Activated T-cell treated with anti-CD3 and anti-CD28 coated beads, Interleukin-2, amount 50 U/mL, for 48 hours (primary cell): Measurements from ENCODE around the gene INPP5J.

ENCODE experiments used
- DNase-seq, 2 experiments: peaks; one replicate each; pipeline ENCODE4 v3.0.0-alpha.2; 2020

INPP5J gene

GRCh38 chr22:31127181-31127772, 4.5 kb downstream of the INPP5J start:
- no peak for DNase-seq

- no peak for DNase-seq
These were observed 5.4 kb downstream of the INPP5J start for GRCh38 chr22:31128156-31128555.

GRCh38 chr22:31130873-31131272, 8.1 kb downstream of the INPP5J start:
- DNase-seq, result no peak

- no peak for DNase-seq
These were observed 11.1 kb downstream of the INPP5J start for GRCh38 chr22:31133911-31134310.

- DNase-seq, result no peak
These were observed 11.9 kb downstream of the INPP5J start for GRCh38 chr22:31134688-31135087.

GRCh38 chr22:31135706-31136105, 12.9 kb downstream of the INPP5J start:
- DNase-seq, result no peak

- no peak for DNase-seq
These were observed 13.4 kb downstream of the INPP5J start for GRCh38 chr22:31136155-31136554.

GRCh38 chr22:31136711-31137110, 13.9 kb downstream of the INPP5J start:
- no peak for DNase-seq

GRCh38 chr22:31137721-31138120, 15.0 kb downstream of the INPP5J start:
- DNase-seq, result no peak

- DNase-seq, result no peak
These were observed 15.4 kb downstream of the INPP5J start for GRCh38 chr22:31138126-31138525.

- no peak for DNase-seq
These were observed 16.3 kb downstream of the INPP5J start for GRCh38 chr22:31139066-31139465.

- no peak for DNase-seq
These were observed 17.3 kb downstream of the INPP5J start, which contains the start of gene PLA2G3 for GRCh38 chr22:31139866-31140716. Gene PLA2G3 (minus strand): TSS chr22:31140508. CDS start chr22:31140354, 154 bp downstream.

- DNase-seq, result no peak
These were observed 18.0 kb downstream of the INPP5J start for GRCh38 chr22:31140746-31141145.

- no peak for DNase-seq
These were observed 18.8 kb downstream of the INPP5J start for GRCh38 chr22:31141551-31141950.

GRCh38 chr22:31142285-31142684, 19.5 kb downstream of the INPP5J start:
- DNase-seq, result no peak

- no peak for DNase-seq
These were observed 20.3 kb downstream of the INPP5J start for GRCh38 chr22:31143038-31143437.

- no peak for DNase-seq
These were observed 20.8 kb downstream of the INPP5J start for GRCh38 chr22:31143537-31143936.

- no peak for DNase-seq
These were observed 21.5 kb downstream of the INPP5J start for GRCh38 chr22:31144223-31144622.

- no peak for DNase-seq
These were observed 25.7 kb downstream of the INPP5J start for GRCh38 chr22:31148488-31148887.

- peak; percentile 50 to 54 for DNase-seq
These were observed 26.3 kb downstream of the INPP5J start for GRCh38 chr22:31148953-31149627.

- no peak for DNase-seq
These were observed 27.8 kb downstream of the INPP5J start for GRCh38 chr22:31150615-31151014.

GRCh38 chr22:31151872-31152271, 29.1 kb downstream of the INPP5J start:
- no peak for DNase-seq

GRCh38 chr22:31153357-31153756, 30.6 kb downstream of the INPP5J start:
- DNase-seq, result no peak

GRCh38 chr22:31154975-31155374, 32.2 kb downstream of the INPP5J start:
- no peak for DNase-seq
